B cell (primary cell): ENCODE results near the gene TCF7.

Experiments
- EZH2 ChIP-seq: IDR thresholded peaks from 2 replicates; pipeline ENCODE4 v1.6.1; 2012; ENCODE audit warnings: borderline replicate concordance, low read depth, mild to moderate bottlenecking, moderate library complexity, low read length; ENCODE audit not compliant: insufficient read depth, poor library complexity, severe bottlenecking
- TF ChIP-seq, protein P1 (sequence below): fragments of 200-600 bp; IDR thresholded peaks from one replicate; pipeline ENCODE4 v1.8.0; 2022; ENCODE audit warnings: antibody characterized with exemption, mild to moderate bottlenecking

DNA sequence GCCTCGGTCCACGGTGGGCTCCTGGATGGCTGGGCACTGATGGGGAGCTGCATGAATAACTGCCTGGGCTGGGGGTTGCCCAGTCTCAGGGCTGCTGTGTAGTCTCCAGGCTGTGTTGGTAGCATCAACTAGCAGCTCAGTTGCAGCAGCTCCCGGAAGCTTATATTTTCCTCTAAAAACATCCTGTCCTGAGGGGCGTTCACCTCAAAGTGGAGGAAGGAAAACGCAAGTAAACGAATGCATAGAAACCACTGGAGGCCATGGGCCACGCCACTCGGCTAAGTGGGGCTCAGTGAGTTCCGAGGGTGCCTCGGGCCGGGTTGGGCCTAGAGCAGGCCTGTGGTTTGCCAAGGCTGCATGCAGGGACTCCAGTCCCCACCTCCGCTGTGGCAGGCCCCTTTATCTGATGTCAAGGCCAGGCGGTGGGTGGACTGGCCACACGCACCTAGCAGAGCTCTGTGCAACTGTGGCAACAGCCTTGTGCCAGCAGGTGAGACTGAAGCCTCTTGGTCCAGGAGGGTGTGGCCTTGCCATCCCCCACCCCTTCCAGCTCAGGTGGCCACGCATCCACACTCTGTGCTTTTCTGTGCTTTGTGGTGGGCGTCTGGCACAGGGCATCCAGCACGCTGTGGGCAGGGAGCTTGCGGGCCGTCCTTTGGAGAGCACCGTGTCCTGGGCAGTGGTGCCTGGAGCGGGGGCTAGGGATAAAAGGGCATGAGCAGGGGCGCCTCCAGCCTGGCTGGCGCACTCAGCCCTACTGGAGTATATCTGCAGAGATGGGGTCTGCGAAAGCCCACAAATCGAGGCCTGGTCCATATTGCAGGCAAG, 15.1 kb downstream of the TCF7 start:
- TF ChIP-seq EZH2 = no peak
- TF ChIP-seq, protein P1, sequence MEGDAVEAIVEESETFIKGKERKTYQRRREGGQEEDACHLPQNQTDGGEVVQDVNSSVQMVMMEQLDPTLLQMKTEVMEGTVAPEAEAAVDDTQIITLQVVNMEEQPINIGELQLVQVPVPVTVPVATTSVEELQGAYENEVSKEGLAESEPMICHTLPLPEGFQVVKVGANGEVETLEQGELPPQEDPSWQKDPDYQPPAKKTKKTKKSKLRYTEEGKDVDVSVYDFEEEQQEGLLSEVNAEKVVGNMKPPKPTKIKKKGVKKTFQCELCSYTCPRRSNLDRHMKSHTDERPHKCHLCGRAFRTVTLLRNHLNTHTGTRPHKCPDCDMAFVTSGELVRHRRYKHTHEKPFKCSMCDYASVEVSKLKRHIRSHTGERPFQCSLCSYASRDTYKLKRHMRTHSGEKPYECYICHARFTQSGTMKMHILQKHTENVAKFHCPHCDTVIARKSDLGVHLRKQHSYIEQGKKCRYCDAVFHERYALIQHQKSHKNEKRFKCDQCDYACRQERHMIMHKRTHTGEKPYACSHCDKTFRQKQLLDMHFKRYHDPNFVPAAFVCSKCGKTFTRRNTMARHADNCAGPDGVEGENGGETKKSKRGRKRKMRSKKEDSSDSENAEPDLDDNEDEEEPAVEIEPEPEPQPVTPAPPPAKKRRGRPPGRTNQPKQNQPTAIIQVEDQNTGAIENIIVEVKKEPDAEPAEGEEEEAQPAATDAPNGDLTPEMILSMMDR = no peak
